WTC11 (cell line): ENCODE measurements around the gene MRPS23. TPM values are rescaled to one million over a fixed set of nuclear protein-coding genes. Genes with fewer than 3 reads are reported as not detected.
"Not testable (repeated sequence)": the region's sequence is repeated elsewhere in the genome, so short reads cannot be mapped to it uniquely, and the experiment has no call there.

Experiments
- ATAC-seq: fragments of 200-7000 bp; cut with Tn5 transposase; 2 replicates; pipeline ENCODE4 v1.10.0; 2021; ENCODE audit warnings: mild to moderate bottlenecking, moderate library complexity
- CTCF ChIA-PET: fragments of 300-600 bp; sonication (Branson Sonifier 250); formaldehyde crosslinking; loops from one replicate; lab custom pipeline; 2021; ENCODE audit warnings: antibody characterized with exemption; lab: Charles Lee
- POLR2A ChIA-PET: fragments of 350-600 bp; sonication (Branson Sonifier 250); formaldehyde crosslinking; loops from one replicate; lab custom pipeline; 2021; ENCODE audit warnings: antibody characterized with exemption; lab: Charles Lee
- DNase-seq: peaks from one replicate; pipeline ENCODE4 v3.0.0; 2021; ENCODE audit warnings: low spot score
- H3K27ac Mint-ChIP-seq: 2 replicates; pipeline ENCODE4 v1.8.0; 2021; ENCODE audit warnings: mixed read lengths
- H3K27me3 Mint-ChIP-seq: 2 replicates; pipeline ENCODE4 v1.8.0; 2021; ENCODE audit warnings: low read depth, mild to moderate bottlenecking, moderate library complexity, mixed read lengths
- H3K36me3 Mint-ChIP-seq: 2 replicates; pipeline ENCODE4 v1.8.0; 2021; ENCODE audit warnings: mixed read lengths
- H3K4me1 Mint-ChIP-seq: 2 replicates; pipeline ENCODE4 v1.8.0; 2022; ENCODE audit warnings: mixed read lengths
- H3K4me3 Mint-ChIP-seq: 2 replicates; pipeline ENCODE4 v1.8.0; 2021; ENCODE audit warnings: mild to moderate bottlenecking, moderate library complexity, mixed read lengths
- H3K9me3 Mint-ChIP-seq: 2 replicates; pipeline ENCODE4 v1.8.0; 2021; ENCODE audit warnings: mixed read lengths
- AFF4 ChIP-seq: sonication (generic); formaldehyde crosslinking; IDR thresholded peaks from 2 replicates; pipeline ENCODE4 v1.8.1; 2023; ENCODE audit warnings: mild to moderate bottlenecking, missing genetic modification reagents, borderline replicate concordance
- HMGA2 ChIP-seq: fragments of 250-450 bp; sonication (Bioruptor Pico); IDR thresholded peaks from 2 replicates; pipeline ENCODE4 v1.4.0; 2021; ENCODE audit warnings: mild to moderate bottlenecking, moderate library complexity
- HMGXB4 ChIP-seq: sonication (generic); formaldehyde crosslinking; IDR thresholded peaks from 2 replicates; pipeline ENCODE4 v1.8.1; 2023; ENCODE audit warnings: mild to moderate bottlenecking, moderate library complexity, missing genetic modification reagents
- JAZF1 ChIP-seq: fragments of 250-450 bp; sonication (Bioruptor Pico); IDR thresholded peaks from 2 replicates; pipeline ENCODE4 v1.9.0; 2021; ENCODE audit warnings: moderate library complexity, mild to moderate bottlenecking, inconsistent platforms
- MXD4 ChIP-seq: fragments of 250-450 bp; sonication (Bioruptor Pico); IDR thresholded peaks from 2 replicates; pipeline ENCODE4 v1.8.0; 2021; ENCODE audit warnings: mild to moderate bottlenecking, moderate library complexity, borderline replicate concordance
- NR1H2 ChIP-seq: sonication (generic); formaldehyde crosslinking; IDR thresholded peaks from 2 replicates; pipeline ENCODE4 v1.9.0; 2021; ENCODE audit warnings: mild to moderate bottlenecking, moderate library complexity, missing genetic modification reagents
- NR3C1 ChIP-seq: sonication (generic); formaldehyde crosslinking; conservative IDR thresholded peaks from 2 replicates; pipeline ENCODE4 v1.8.1; 2023; ENCODE audit warnings: low read depth, mild to moderate bottlenecking, missing genetic modification reagents
- SMAD4 ChIP-seq: sonication (generic); formaldehyde crosslinking; IDR thresholded peaks from 2 replicates; pipeline ENCODE4 v1.8.0; 2022; ENCODE audit warnings: mild to moderate bottlenecking, missing genetic modification reagents
- TCF7 ChIP-seq: sonication (generic); formaldehyde crosslinking; IDR thresholded peaks from 2 replicates; pipeline ENCODE4 v1.8.0; 2022; ENCODE audit warnings: mild to moderate bottlenecking, low read depth, missing genetic modification reagents, moderate library complexity
- ZBTB21 ChIP-seq: sonication (generic); formaldehyde crosslinking; IDR thresholded peaks from 2 replicates; pipeline ENCODE4 v1.8.1; 2023; ENCODE audit warnings: mild to moderate bottlenecking, missing genetic modification reagents, borderline replicate concordance
- ZNF425 ChIP-seq: fragments of 250-450 bp; sonication (Bioruptor Pico); conservative IDR thresholded peaks from 2 replicates; pipeline ENCODE4 v1.9.0; 2021; ENCODE audit warnings: mild to moderate bottlenecking
- total RNA-seq: library from RNA; stranded (reverse); gene quantifications from 3 replicates; pipeline ENCODE4 v1.2.3, GENCODE V29; 2021
- TF ChIP-seq, protein P1 (sequence below): sonication (generic); formaldehyde crosslinking; IDR thresholded peaks from 2 replicates; pipeline ENCODE4 v1.8.1; 2023; ENCODE audit warnings: mild to moderate bottlenecking, missing genetic modification reagents
- TF ChIP-seq, protein P2 (sequence below): sonication (generic); formaldehyde crosslinking; IDR thresholded peaks from 2 replicates; pipeline ENCODE4 v1.8.1; 2022; ENCODE audit warnings: mild to moderate bottlenecking, missing genetic modification reagents, moderate library complexity, borderline replicate concordance

MRPS23 gene
- total RNA-seq, 1 experiment from 2014 or later: 65.3 TPM

GRCh38 chr17:57852092-57852954 is 2.5 kb upstream of the MRPS23 start (continued):
- no peak for TF ChIP-seq AFF4 (CRISPR knock-in tag)

DNA sequence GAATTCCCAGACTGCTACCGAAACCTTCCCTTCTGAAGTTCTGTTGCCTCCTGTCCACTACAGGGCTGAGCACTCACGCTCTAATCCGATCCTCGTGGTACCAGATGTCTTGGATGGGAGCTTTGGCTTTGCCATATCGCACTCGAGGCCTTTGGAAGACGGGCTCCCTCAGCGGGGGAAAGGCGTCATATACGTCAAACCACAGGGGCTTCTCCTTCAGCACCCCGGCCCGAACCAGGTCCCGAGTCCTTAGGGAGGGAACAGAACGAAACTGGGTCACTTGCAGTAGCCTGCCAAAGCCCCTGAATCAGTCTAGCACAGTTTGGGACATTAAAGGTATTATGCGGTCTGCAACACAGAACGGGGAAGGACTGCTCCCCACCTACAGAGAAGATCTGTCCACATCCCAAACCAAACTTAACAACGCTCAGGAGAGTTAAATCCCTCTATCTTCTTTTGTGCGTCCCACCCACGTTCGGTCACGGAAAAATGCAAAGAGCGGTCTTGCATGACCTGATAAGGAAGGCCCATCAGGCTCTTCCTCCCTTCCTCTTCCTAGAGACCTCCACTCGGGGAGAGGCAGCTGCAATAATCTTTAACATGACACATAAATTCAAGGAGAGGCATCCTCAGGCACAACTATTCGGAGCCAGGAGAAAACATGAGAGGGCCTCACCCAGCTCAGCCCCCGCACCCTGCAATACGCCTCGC is 526 bp downstream of the MRPS23 start:
- Mint-ChIP-seq H3K27me3 (no peaks in the 10 kb centered on the region), H3K4me1 (peaks cover 30% of the 10 kb centered on the region), H3K9me3 (no peaks in the 10 kb centered on the region), H3K36me3 (peaks cover 23% of the 10 kb centered on the region), H3K4me3 (peak overlapping the region; percentile 96), H3K27ac (peak overlapping the region; percentile 44)
- TF ChIP-seq TCF7 (CRISPR knock-in tag) (0 out of 2 replicates have a peak, but pooled peaks have one; percentile 33), HMGA2 (no peak)
- ChIA-PET POLR2A (interaction anchor here (0.5 to 1.4 kb wide), 4 partner anchors 12 to 158 kb away, joined by 3 to 9 read pairs (median 4); partner anchors contain the start of gene SRSF1), CTCF (interaction anchor here (0.9 to 2.0 kb wide), 12 partner anchors 9 to 323 kb away, joined by 3 to 9 read pairs (median 5); partner anchors contain the start of gene CUEDC1)
- no peak for DNase-seq
- peak; percentile 9 for ATAC-seq

- DNase-seq, ATAC-seq: not testable (repeated sequence)
Observed at GRCh38 chr17:57846056-57846945, 3.5 kb downstream of the MRPS23 start.

DNA sequence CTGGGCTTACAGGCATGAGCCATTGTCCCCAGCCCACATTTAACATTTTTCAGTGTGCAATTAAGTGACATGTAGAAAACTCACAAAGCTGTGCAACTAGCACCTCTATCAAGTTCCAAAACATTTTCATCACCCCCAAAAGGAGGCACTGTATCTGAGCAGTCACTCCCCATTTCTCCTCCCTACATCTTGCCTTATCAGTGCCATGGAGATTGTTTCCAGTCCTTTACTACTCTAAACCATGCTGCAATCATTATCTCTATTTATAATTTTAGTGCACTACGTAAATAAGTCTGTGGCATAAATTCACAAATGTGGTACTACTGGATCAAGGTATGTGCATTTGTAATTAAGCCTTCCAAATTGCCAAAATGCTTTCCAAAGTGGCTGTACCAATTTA is 7.6 kb downstream of the MRPS23 start:
- no peak overlapping the region for H3K4me3 Mint-ChIP-seq
- no peaks in the 10 kb centered on the region for H3K9me3 Mint-ChIP-seq
- CTCF ChIA-PET: interaction anchor here (1.0 kb wide), 1 partner anchor 9 kb away, joined by 4 read pairs; no protein-coding TSS in a partner anchor
- ATAC-seq: no peak
- H3K36me3 Mint-ChIP-seq: peaks cover 33% of the 10 kb centered on the region
- DNase-seq: no peak
- H3K27me3 Mint-ChIP-seq: no peaks in the 10 kb centered on the region
- POLR2A ChIA-PET: no interaction called here
- no peak overlapping the region for H3K27ac Mint-ChIP-seq
- H3K4me1 Mint-ChIP-seq: peaks cover 3% of the 10 kb centered on the region; the same call in 1 of the 2 replicates
- TF ChIP-seq, protein P1, sequence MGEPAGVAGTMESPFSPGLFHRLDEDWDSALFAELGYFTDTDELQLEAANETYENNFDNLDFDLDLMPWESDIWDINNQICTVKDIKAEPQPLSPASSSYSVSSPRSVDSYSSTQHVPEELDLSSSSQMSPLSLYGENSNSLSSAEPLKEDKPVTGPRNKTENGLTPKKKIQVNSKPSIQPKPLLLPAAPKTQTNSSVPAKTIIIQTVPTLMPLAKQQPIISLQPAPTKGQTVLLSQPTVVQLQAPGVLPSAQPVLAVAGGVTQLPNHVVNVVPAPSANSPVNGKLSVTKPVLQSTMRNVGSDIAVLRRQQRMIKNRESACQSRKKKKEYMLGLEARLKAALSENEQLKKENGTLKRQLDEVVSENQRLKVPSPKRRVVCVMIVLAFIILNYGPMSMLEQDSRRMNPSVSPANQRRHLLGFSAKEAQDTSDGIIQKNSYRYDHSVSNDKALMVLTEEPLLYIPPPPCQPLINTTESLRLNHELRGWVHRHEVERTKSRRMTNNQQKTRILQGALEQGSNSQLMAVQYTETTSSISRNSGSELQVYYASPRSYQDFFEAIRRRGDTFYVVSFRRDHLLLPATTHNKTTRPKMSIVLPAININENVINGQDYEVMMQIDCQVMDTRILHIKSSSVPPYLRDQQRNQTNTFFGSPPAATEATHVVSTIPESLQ (CRISPR knock-in tag): no peak
- TF ChIP-seq SMAD4 (CRISPR knock-in tag) (no peak), NR1H2 (no peak), ZBTB21 (CRISPR knock-in tag) (no peak), JAZF1 (CRISPR knock-in tag) (no peak), NR3C1 (CRISPR knock-in tag) (no peak), MXD4 (CRISPR knock-in tag) (no peak), HMGXB4 (no peak), TCF7 (CRISPR knock-in tag) (no peak), ZNF425 (CRISPR knock-in tag) (no peak)
- TF ChIP-seq, protein P2, sequence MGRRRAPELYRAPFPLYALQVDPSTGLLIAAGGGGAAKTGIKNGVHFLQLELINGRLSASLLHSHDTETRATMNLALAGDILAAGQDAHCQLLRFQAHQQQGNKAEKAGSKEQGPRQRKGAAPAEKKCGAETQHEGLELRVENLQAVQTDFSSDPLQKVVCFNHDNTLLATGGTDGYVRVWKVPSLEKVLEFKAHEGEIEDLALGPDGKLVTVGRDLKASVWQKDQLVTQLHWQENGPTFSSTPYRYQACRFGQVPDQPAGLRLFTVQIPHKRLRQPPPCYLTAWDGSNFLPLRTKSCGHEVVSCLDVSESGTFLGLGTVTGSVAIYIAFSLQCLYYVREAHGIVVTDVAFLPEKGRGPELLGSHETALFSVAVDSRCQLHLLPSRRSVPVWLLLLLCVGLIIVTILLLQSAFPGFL (CRISPR knock-in tag): no peak

More at GRCh38 chr17:57846056-57846945, 3.5 kb downstream of the MRPS23 start:
- POLR2A ChIA-PET, H3K9me3 Mint-ChIP-seq, H3K27ac Mint-ChIP-seq, H3K27me3 Mint-ChIP-seq, H3K4me3 Mint-ChIP-seq: not testable (repeated sequence)
- CTCF ChIA-PET: interaction anchor here (0.7 to 1.8 kb wide), 2 partner anchors 13 to 63 kb away, joined by 4 to 7 read pairs; no protein-coding TSS in a partner anchor
- H3K4me1 Mint-ChIP-seq: peaks cover 23% of the 10 kb centered on the region
- peaks cover 23% of the 10 kb centered on the region for H3K36me3 Mint-ChIP-seq
